ENCODE measurements around the gene MBP.
A peak's percentile ranks its signal among the peaks of the same experiment; 100 is the strongest.

MBP gene

GRCh38 chr18:76986406-76986805 is 146.2 kb downstream of the MBP start:
- peak; percentile 18 for DNase-seq (ENCODE audit: low spot score)

GRCh38 chr18:76985951-76986236 is 146.7 kb downstream of the MBP start:
- peak; percentile 55 for DNase-seq (ENCODE audit: low spot score)

GRCh38 chr18:76985156-76985950 is 147.2 kb downstream of the MBP start:
- DNase-seq (ENCODE audit: low spot score): peak; percentile 31

GRCh38 chr18:76984193-76985155 is 148.1 kb downstream of the MBP start:
- DNase-seq (ENCODE audit: low spot score): peak; percentile 61

GRCh38 chr18:76983613-76984051 is 149.0 kb downstream of the MBP start:
- DNase-seq (ENCODE audit: low spot score): peak; percentile 53

- DNase-seq (ENCODE audit: low spot score): peak; percentile 78
Observed at GRCh38 chr18:76982841-76983583, 149.6 kb downstream of the MBP start.

- peak; percentile 9 for DNase-seq (ENCODE audit: low spot score)
Observed at GRCh38 chr18:76982038-76982437, 150.5 kb downstream of the MBP start.

- peak; percentile 30 for DNase-seq (ENCODE audit: low spot score)
Observed at GRCh38 chr18:76981396-76981968, 151.1 kb downstream of the MBP start.

- peak; percentile 22 for DNase-seq (ENCODE audit: low spot score)
Observed at GRCh38 chr18:76980663-76981395, 151.8 kb downstream of the MBP start.

GRCh38 chr18:76979906-76980305 is 152.7 kb downstream of the MBP start:
- peak; percentile 42 for DNase-seq (ENCODE audit: low spot score)

- peak; percentile 51 for DNase-seq (ENCODE audit: low spot score)
Observed at GRCh38 chr18:76979111-76979751, 153.4 kb downstream of the MBP start.

- peak; percentile 34 for DNase-seq (ENCODE audit: low spot score)
Observed at GRCh38 chr18:76978616-76979015, 154.0 kb downstream of the MBP start.

GRCh38 chr18:76977684-76978232 is 154.8 kb downstream of the MBP start:
- DNase-seq (ENCODE audit: low spot score): peak; percentile 54

- DNase-seq (ENCODE audit: low spot score): peak; percentile 58
Observed at GRCh38 chr18:76977108-76977621, 155.4 kb downstream of the MBP start.

- DNase-seq (ENCODE audit: low spot score): peak; percentile 54
Observed at GRCh38 chr18:76975577-76976110, 156.9 kb downstream of the MBP start.

- DNase-seq (ENCODE audit: low spot score): peak; percentile 38
Observed at GRCh38 chr18:76974386-76974785, 158.2 kb downstream of the MBP start.

- peak; percentile 60 for DNase-seq (ENCODE audit: low spot score)
Observed at GRCh38 chr18:76973520-76974266, 158.9 kb downstream of the MBP start.

- DNase-seq (ENCODE audit: low spot score): no peak
Observed at GRCh38 chr18:76972846-76973519, 159.6 kb downstream of the MBP start.
